ENCODE results near the gene EYS.

The EYS gene

GRCh38 chr6:64874776-64875175, 832.2 kb downstream of the EYS start:
- Histone ChIP-seq H3K79me1 (replicated peaks; ENCODE audit: low read length, poor library complexity, severe bottlenecking) (no peaks in the 10 kb centered on the region), H3K23ac (ENCODE audit: low read length in 2 of 2) (no peak overlapping the region), H3K9me3 (ENCODE audit: control insufficient read depth, low read length) (no peaks in the 10 kb centered on the region), H3K4me2 (ENCODE audit: low read length, poor library complexity, severe bottlenecking) (no peak overlapping the region), H4K91ac (ENCODE audit: low read length) (no peak overlapping the region), H3K4ac (ENCODE audit: low read depth in 1 of 2, low read length in 2 of 2) (no peak overlapping the region), H3K4me1 (ENCODE audit: control insufficient read depth, insufficient read depth, low read depth, low read length) (no peaks in the 10 kb centered on the region), H2BK5ac (ENCODE audit: low read depth, low read length, poor library complexity, severe bottlenecking) (no peak overlapping the region), H3K9ac (ENCODE audit: low read length) (no peak overlapping the region), H3K4me3 (ENCODE audit: insufficient read depth in 1 of 2, low read depth in 1 of 2, low read length in 2 of 2) (no peak overlapping the region), H4K8ac (ENCODE audit: low read length) (no peak overlapping the region), H2AFZ (ENCODE audit: low read depth, low read length) (no peak overlapping the region), H3K27me3 (ENCODE audit: control insufficient read depth in 1 of 2, insufficient read depth in 1 of 2, low read length in 2 of 2) (no peaks in the 10 kb centered on the region), H2BK15ac (ENCODE audit: low read depth, poor library complexity, severe bottlenecking) (no peak overlapping the region), H3K36me3 (ENCODE audit: control insufficient read depth in 1 of 2, insufficient read depth in 2 of 2, low read depth in 1 of 2, low read length in 2 of 2) (no peaks in the 10 kb centered on the region), H2BK12ac (ENCODE audit: low read length in 2 of 2) (no peak overlapping the region), H3K27ac (ENCODE audit: low read length, poor library complexity, severe bottlenecking) (no peak overlapping the region), H3K18ac (ENCODE audit: low read depth in 1 of 2, low read length in 2 of 2) (no peak overlapping the region), H2AK5ac (ENCODE audit: low read length, severe bottlenecking) (no peak overlapping the region), H2BK120ac (ENCODE audit: low read depth, low read length) (no peak overlapping the region), H3K14ac (ENCODE audit: low read length in 2 of 2) (no peak overlapping the region)
- no peak for DNase-seq
- WGBS, result 87% methylated on average over 3 of the region's 3 CpGs

GRCh38 chr6:64872633-64873032, 834.4 kb downstream of the EYS start:
- Histone ChIP-seq H3K4me1 (ENCODE audit: control insufficient read depth, insufficient read depth, low read depth, low read length) (no peaks in the 10 kb centered on the region), H2AK5ac (ENCODE audit: low read length, severe bottlenecking) (no peak overlapping the region), H4K91ac (ENCODE audit: low read length) (no peak overlapping the region), H3K27ac (ENCODE audit: low read length, poor library complexity, severe bottlenecking) (no peak overlapping the region), H3K23ac (ENCODE audit: low read length in 2 of 2) (no peak overlapping the region), H2BK12ac (ENCODE audit: low read length in 2 of 2) (no peak overlapping the region), H4K8ac (ENCODE audit: low read length) (no peak overlapping the region), H3K9me3 (ENCODE audit: control insufficient read depth, low read length) (no peaks in the 10 kb centered on the region), H3K27me3 (ENCODE audit: control insufficient read depth in 1 of 2, insufficient read depth in 1 of 2, low read length in 2 of 2) (no peaks in the 10 kb centered on the region), H3K79me1 (replicated peaks; ENCODE audit: low read length, poor library complexity, severe bottlenecking) (no peaks in the 10 kb centered on the region), H2BK120ac (ENCODE audit: low read depth, low read length) (no peak overlapping the region), H3K18ac (ENCODE audit: low read depth in 1 of 2, low read length in 2 of 2) (no peak overlapping the region), H3K4ac (ENCODE audit: low read depth in 1 of 2, low read length in 2 of 2) (no peak overlapping the region), H3K4me3 (ENCODE audit: insufficient read depth in 1 of 2, low read depth in 1 of 2, low read length in 2 of 2) (no peak overlapping the region), H3K9ac (ENCODE audit: low read length) (no peak overlapping the region), H3K4me2 (ENCODE audit: low read length, poor library complexity, severe bottlenecking) (no peak overlapping the region), H2AFZ (ENCODE audit: low read depth, low read length) (no peak overlapping the region), H2BK15ac (ENCODE audit: low read depth, poor library complexity, severe bottlenecking) (no peak overlapping the region), H3K36me3 (ENCODE audit: control insufficient read depth in 1 of 2, insufficient read depth in 2 of 2, low read depth in 1 of 2, low read length in 2 of 2) (no peaks in the 10 kb centered on the region), H2BK5ac (ENCODE audit: low read depth, low read length, poor library complexity, severe bottlenecking) (no peak overlapping the region), H3K14ac (ENCODE audit: low read length in 2 of 2) (no peak overlapping the region)
- no peak for DNase-seq

DNA sequence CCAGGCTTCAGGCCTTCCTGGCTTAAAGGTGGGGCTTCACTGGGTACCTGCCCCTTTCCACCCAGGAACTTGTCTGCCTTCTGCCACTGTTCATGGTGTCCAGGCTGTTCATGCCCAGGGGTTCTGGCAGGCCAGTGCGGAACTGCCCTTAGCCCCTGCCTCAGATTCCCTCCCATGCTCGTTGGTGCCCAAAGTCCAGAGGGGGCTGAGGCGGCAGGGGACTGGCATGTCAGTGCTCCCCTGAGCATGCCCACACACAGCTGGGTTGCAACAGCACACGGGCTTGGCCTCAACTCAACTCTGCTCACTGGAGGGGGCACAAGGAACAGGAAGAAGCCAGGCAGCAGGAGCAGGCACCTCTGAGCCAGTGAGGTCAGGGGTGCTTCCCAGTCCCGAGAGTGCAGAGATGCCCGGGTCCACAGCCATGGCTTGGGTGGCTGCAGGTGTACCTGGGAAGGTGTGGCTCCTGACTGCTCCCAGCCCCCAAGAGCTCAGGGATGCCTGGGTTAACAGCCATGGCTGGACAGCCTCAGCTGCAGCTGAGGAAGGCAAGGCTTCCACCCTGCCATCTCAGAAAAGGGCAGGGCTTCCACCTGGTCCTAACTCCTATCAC, 845.9 kb downstream of the EYS start:
- H3K79me1 ChIP-seq (replicated peaks; ENCODE audit: low read length, poor library complexity, severe bottlenecking), result no peaks in the 10 kb centered on the region
- DNase-seq, result no peak
- no peak overlapping the region for H3K9ac ChIP-seq (ENCODE audit: low read length)
- peak overlapping the region in 1 of 2 experiments; percentile 62 for H3K14ac ChIP-seq (ENCODE audit: low read length in 2 of 2)
- no peak overlapping the region for H3K27ac ChIP-seq (ENCODE audit: low read length, poor library complexity, severe bottlenecking)
- no peaks in the 10 kb centered on the region for H3K9me3 ChIP-seq (ENCODE audit: control insufficient read depth, low read length)
- no peak overlapping the region for H2AFZ ChIP-seq (ENCODE audit: low read depth, low read length)
- no peak overlapping the region for H3K4me2 ChIP-seq (ENCODE audit: low read length, poor library complexity, severe bottlenecking)
- H3K36me3 ChIP-seq (ENCODE audit: control insufficient read depth in 1 of 2, insufficient read depth in 2 of 2, low read depth in 1 of 2, low read length in 2 of 2), result no peaks in the 10 kb centered on the region
- H3K4me3 ChIP-seq (ENCODE audit: insufficient read depth in 1 of 2, low read depth in 1 of 2, low read length in 2 of 2), result no peak overlapping the region
- no peak overlapping the region for H3K23ac ChIP-seq (ENCODE audit: low read length in 2 of 2)
- H4K8ac ChIP-seq (ENCODE audit: low read length), result no peak overlapping the region
- no peak overlapping the region for H2BK15ac ChIP-seq (ENCODE audit: low read depth, poor library complexity, severe bottlenecking)
- H3K4ac ChIP-seq (ENCODE audit: low read depth in 1 of 2, low read length in 2 of 2), result no peak overlapping the region
- H2BK120ac ChIP-seq (ENCODE audit: low read depth, low read length), result no peak overlapping the region
- no peak overlapping the region for H2BK5ac ChIP-seq (ENCODE audit: low read depth, low read length, poor library complexity, severe bottlenecking)
- no peak overlapping the region for H2BK12ac ChIP-seq (ENCODE audit: low read length in 2 of 2)
- no peaks in the 10 kb centered on the region for H3K27me3 ChIP-seq (ENCODE audit: control insufficient read depth in 1 of 2, insufficient read depth in 1 of 2, low read length in 2 of 2)
- H2AK5ac ChIP-seq (ENCODE audit: low read length, severe bottlenecking), result no peak overlapping the region
- H3K4me1 ChIP-seq (ENCODE audit: control insufficient read depth, insufficient read depth, low read depth, low read length), result peaks cover 2% of the 10 kb centered on the region
- WGBS, result 88% methylated on average over 6 of the region's 6 CpGs
- H3K18ac ChIP-seq (ENCODE audit: low read depth in 1 of 2, low read length in 2 of 2), result no peak overlapping the region
- H4K91ac ChIP-seq (ENCODE audit: low read length), result peak overlapping the region; percentile 66

GRCh38 chr6:64860203-64860602, 846.8 kb downstream of the EYS start:
- no peak overlapping the region for H3K4ac ChIP-seq (ENCODE audit: low read depth in 1 of 2, low read length in 2 of 2)
- no peak overlapping the region for H3K27ac ChIP-seq (ENCODE audit: low read length, poor library complexity, severe bottlenecking)
- no peaks in the 10 kb centered on the region for H3K9me3 ChIP-seq (ENCODE audit: control insufficient read depth, low read length)
- H2BK12ac ChIP-seq (ENCODE audit: low read length in 2 of 2), result no peak overlapping the region
- H3K9ac ChIP-seq (ENCODE audit: low read length), result no peak overlapping the region
- H3K18ac ChIP-seq (ENCODE audit: low read depth in 1 of 2, low read length in 2 of 2), result no peak overlapping the region
- H2BK120ac ChIP-seq (ENCODE audit: low read depth, low read length), result no peak overlapping the region
- H4K8ac ChIP-seq (ENCODE audit: low read length), result peak overlapping the region; percentile 75
- no peak for DNase-seq
- H3K23ac ChIP-seq (ENCODE audit: low read length in 2 of 2), result no peak overlapping the region
- H4K91ac ChIP-seq (ENCODE audit: low read length), result no peak overlapping the region
- H3K4me3 ChIP-seq (ENCODE audit: insufficient read depth in 1 of 2, low read depth in 1 of 2, low read length in 2 of 2), result no peak overlapping the region
- H3K36me3 ChIP-seq (ENCODE audit: control insufficient read depth in 1 of 2, insufficient read depth in 2 of 2, low read depth in 1 of 2, low read length in 2 of 2), result no peaks in the 10 kb centered on the region
- H2BK5ac ChIP-seq (ENCODE audit: low read depth, low read length, poor library complexity, severe bottlenecking), result no peak overlapping the region
- H3K27me3 ChIP-seq (ENCODE audit: control insufficient read depth in 1 of 2, insufficient read depth in 1 of 2, low read length in 2 of 2), result no peaks in the 10 kb centered on the region
- H2AFZ ChIP-seq (ENCODE audit: low read depth, low read length), result no peak overlapping the region
- H3K14ac ChIP-seq (ENCODE audit: low read length in 2 of 2), result no peak overlapping the region
- no peak overlapping the region for H3K4me2 ChIP-seq (ENCODE audit: low read length, poor library complexity, severe bottlenecking)
- H2AK5ac ChIP-seq (ENCODE audit: low read length, severe bottlenecking), result no peak overlapping the region
- H2BK15ac ChIP-seq (ENCODE audit: low read depth, poor library complexity, severe bottlenecking), result no peak overlapping the region
- H3K4me1 ChIP-seq (ENCODE audit: control insufficient read depth, insufficient read depth, low read depth, low read length), result peaks cover 2% of the 10 kb centered on the region
- 96% methylated on average over 2 of the region's 2 CpGs for WGBS
- H3K79me1 ChIP-seq (replicated peaks; ENCODE audit: low read length, poor library complexity, severe bottlenecking), result no peaks in the 10 kb centered on the region

Measured in mesenchymal stem cell (in vitro differentiated cells and primary cell).